HEK293 (cell line): ENCODE measurements around the gene LIN52.

ENCODE experiments used
- CTCF ChIA-PET: fragments of 350-600 bp; formaldehyde crosslinking; extraction: SDS; loops from one replicate; lab custom pipeline; 2021; ENCODE audit warnings: antibody characterized with exemption; lab: Yijun Ruan, JAX
- POLR2A ChIA-PET: fragments of 300-600 bp; formaldehyde crosslinking; extraction: SDS; loops from one replicate; lab custom pipeline; 2020; ENCODE audit warnings: antibody characterized with exemption, inconsistent platforms; lab: Yijun Ruan, JAX
- H3K27ac ChIP-seq: fragments of 200-500 bp; sonication (Bioruptor generic); 2 replicates; pipeline ENCODE4 v1.5.1; 2014; ENCODE audit warnings: low read depth, low read length, control low read depth, inconsistent platforms; ENCODE audit errors: extremely low read depth
- H3K36me3 ChIP-seq, 2 experiments: fragments of 200-500 bp in 1 of 2; sonication (Bioruptor generic) in 1 of 2; 1 replicate in 1 of 2; 2 replicates in 1 of 2; pipeline ENCODE4 v1.5.1; 2014 to 2017; ENCODE audit warnings: inconsistent platforms in 2 of 2, low read length in 2 of 2; ENCODE audit not compliant: control insufficient read depth in 2 of 2, insufficient read depth in 1 of 2
- H3K4me1 ChIP-seq: fragments of 200-500 bp; sonication (Bioruptor generic); 2 replicates; pipeline ENCODE4 v1.5.1; 2014; ENCODE audit warnings: mild to moderate bottlenecking, low read length, inconsistent platforms; ENCODE audit not compliant: control insufficient read depth, insufficient read depth
- H3K4me3 ChIP-seq: 2 replicates; pipeline ENCODE4 v1.5.1; 2011; ENCODE audit warnings: low read depth, mild to moderate bottlenecking, control low read depth, low read length, moderate library complexity
- H3K9me3 ChIP-seq: fragments of 200-500 bp; sonication (Bioruptor generic); 2 replicates; pipeline ENCODE4 v1.5.1; 2014; ENCODE audit warnings: low read depth, low read length, inconsistent platforms; ENCODE audit not compliant: control insufficient read depth, insufficient read depth
- BCL6B ChIP-seq: fragments of 450-650 bp; formaldehyde crosslinking; IDR thresholded peaks from 2 replicates; pipeline ENCODE4 v1.5.1; 2017; ENCODE audit warnings: missing biosample characterization, missing genetic modification characterization
- CTCF ChIP-seq: fragments of 450-650 bp; formaldehyde crosslinking; IDR thresholded peaks from 2 replicates; pipeline ENCODE4 v1.5.1; 2016; ENCODE audit warnings: missing biosample characterization, missing genetic modification characterization
- KLF17 ChIP-seq: fragments of 450-650 bp; formaldehyde crosslinking; IDR thresholded peaks from 2 replicates; pipeline ENCODE4 v1.5.1; 2016; ENCODE audit warnings: missing biosample characterization, missing genetic modification characterization
- KLF9 ChIP-seq: fragments of 450-650 bp; formaldehyde crosslinking; IDR thresholded peaks from 2 replicates; pipeline ENCODE4 v1.5.1; 2016; ENCODE audit warnings: missing biosample characterization, missing genetic modification characterization, low read depth
- PRDM2 ChIP-seq: fragments of 450-650 bp; formaldehyde crosslinking; IDR thresholded peaks from 2 replicates; pipeline ENCODE4 v1.5.1; 2016; ENCODE audit warnings: missing biosample characterization, missing genetic modification characterization, borderline replicate concordance
- SP3 ChIP-seq: fragments of 450-650 bp; formaldehyde crosslinking; IDR thresholded peaks from 2 replicates; pipeline ENCODE4 v1.5.1; 2016; ENCODE audit warnings: missing biosample characterization, missing genetic modification characterization
- SP7 ChIP-seq: fragments of 450-650 bp; formaldehyde crosslinking; IDR thresholded peaks from 2 replicates; pipeline ENCODE4 v1.5.1; 2016; ENCODE audit warnings: missing biosample characterization, missing genetic modification characterization
- ZBTB7A ChIP-seq: fragments of 450-650 bp; formaldehyde crosslinking; IDR thresholded peaks from 2 replicates; pipeline ENCODE4 v1.5.1; 2016; ENCODE audit warnings: low read depth, missing biosample characterization, missing genetic modification characterization
- ZNF140 ChIP-seq: fragments of 450-650 bp; formaldehyde crosslinking; IDR thresholded peaks from 2 replicates; pipeline ENCODE4 v1.5.1; 2016; ENCODE audit warnings: missing biosample characterization, missing genetic modification characterization
- ZNF146 ChIP-seq: fragments of 450-650 bp; formaldehyde crosslinking; IDR thresholded peaks from 2 replicates; pipeline ENCODE4 v1.5.1; 2016; ENCODE audit warnings: missing biosample characterization, missing genetic modification characterization
- ZNF423 ChIP-seq: fragments of 450-650 bp; formaldehyde crosslinking; IDR thresholded peaks from 2 replicates; pipeline ENCODE4 v1.5.1; 2016; ENCODE audit warnings: missing biosample characterization, missing genetic modification characterization
- TF ChIP-seq, protein P1 (sequence below): fragments of 450-650 bp; formaldehyde crosslinking; IDR thresholded peaks from 2 replicates; pipeline ENCODE4 v1.5.1; 2016; ENCODE audit warnings: missing biosample characterization, missing genetic modification characterization

The LIN52 gene

GRCh38 chr14:74045522-74045921, 39.2 kb upstream of the LIN52 start:
- CTCF ChIA-PET, result no interaction called here

GRCh38 chr14:74048281-74048680, 36.5 kb upstream of the LIN52 start:
- POLR2A ChIA-PET, result no interaction called here
- Histone ChIP-seq H3K9me3 (no peaks in the 10 kb centered on the region), H3K4me3 (no peak overlapping the region), H3K27ac (no peak overlapping the region), H3K36me3 (no peaks in the 10 kb centered on the region; a peak in 1 of 3 replicates)
- TF ChIP-seq PRDM2, result no peak
- TF ChIP-seq ZNF146 (tag by site-specific recombination), result no peak
- TF ChIP-seq, all 188 proteins: peak for 0
- no peaks in the 10 kb centered on the region for H3K4me1 ChIP-seq
- CTCF ChIA-PET, result interaction anchor here (0.5 kb wide), 1 partner anchor 97 kb away, joined by 7 read pairs; no protein-coding TSS in a partner anchor

More at GRCh38 chr14:74045522-74045921, 39.2 kb upstream of the LIN52 start:
- TF ChIP-seq ZBTB7A (tag by site-specific recombination) (no peak), BCL6B (tag by site-specific recombination) (no peak), SP7 (tag by site-specific recombination) (no peak)
- Histone ChIP-seq H3K27ac (no peak overlapping the region), H3K9me3 (no peaks in the 10 kb centered on the region), H3K4me1 (no peaks in the 10 kb centered on the region), H3K36me3 (no peaks in the 10 kb centered on the region; a peak in 1 of 3 replicates), H3K4me3 (no peak overlapping the region)
- POLR2A ChIA-PET, result no interaction called here

GRCh38 chr14:74049876-74050495, 34.8 kb upstream of the LIN52 start:
- CTCF ChIA-PET, result interaction anchor here (0.7 to 1.3 kb wide), 2 partner anchors 11 to 13 kb away, joined by 3 read pairs; no protein-coding TSS in a partner anchor
- no peaks in the 10 kb centered on the region for H3K9me3 ChIP-seq
- no peak for TF ChIP-seq KLF17 (tag by site-specific recombination)
- TF ChIP-seq CTCF, result no peak
- no peak for TF ChIP-seq ZNF423
- no peak for TF ChIP-seq ZNF140
- TF ChIP-seq KLF9 (tag by site-specific recombination), result no peak
- TF ChIP-seq SP3 (tag by site-specific recombination), result no peak
- TF ChIP-seq, protein P1, sequence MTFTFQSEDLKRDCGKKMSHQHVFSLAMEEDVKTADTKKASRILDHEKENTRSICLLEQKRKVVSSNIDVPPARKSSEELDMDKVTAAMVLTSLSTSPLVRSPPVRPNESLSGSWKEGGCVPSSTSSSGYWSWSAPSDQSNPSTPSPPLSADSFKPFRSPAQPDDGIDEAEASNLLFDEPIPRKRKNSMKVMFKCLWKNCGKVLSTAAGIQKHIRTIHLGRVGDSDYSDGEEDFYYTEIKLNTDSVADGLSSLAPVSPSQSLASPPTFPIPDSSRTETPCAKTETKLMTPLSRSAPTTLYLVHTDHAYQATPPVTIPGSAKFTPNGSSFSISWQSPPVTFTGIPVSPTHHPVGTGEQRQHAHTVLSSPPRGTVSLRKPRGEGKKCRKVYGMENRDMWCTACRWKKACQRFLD, result no peak
- TF ChIP-seq, all 188 proteins: peak for 0
- Histone ChIP-seq H3K4me3 (no peak overlapping the region), H3K4me1 (no peaks in the 10 kb centered on the region), H3K27ac (no peak overlapping the region), H3K36me3 (no peaks in the 10 kb centered on the region; a peak in 2 of 3 replicates)
- POLR2A ChIA-PET, result no interaction called here
